ENCODE results near the gene PLCB1.

DNA sequence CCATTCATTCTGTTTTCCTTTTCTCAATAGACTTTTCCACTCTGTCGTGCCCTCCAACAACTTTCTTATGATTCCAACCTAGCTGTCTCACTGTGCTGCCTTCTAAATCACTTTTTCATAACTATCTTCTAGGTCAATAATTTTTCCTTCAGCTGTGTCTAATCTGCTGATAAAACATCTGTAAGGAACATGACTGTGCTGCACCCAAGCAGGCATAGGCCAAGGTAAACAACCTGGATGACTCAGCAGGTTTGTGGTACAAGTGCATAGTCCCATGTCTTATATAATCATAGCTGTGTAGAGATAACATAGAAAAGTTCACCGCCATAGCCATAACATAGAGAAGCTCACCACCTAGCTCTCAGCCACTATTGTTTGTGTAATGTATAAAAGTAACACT, 332.3 kb downstream of the PLCB1 start:
- TF ChIP-seq, protein P1, sequence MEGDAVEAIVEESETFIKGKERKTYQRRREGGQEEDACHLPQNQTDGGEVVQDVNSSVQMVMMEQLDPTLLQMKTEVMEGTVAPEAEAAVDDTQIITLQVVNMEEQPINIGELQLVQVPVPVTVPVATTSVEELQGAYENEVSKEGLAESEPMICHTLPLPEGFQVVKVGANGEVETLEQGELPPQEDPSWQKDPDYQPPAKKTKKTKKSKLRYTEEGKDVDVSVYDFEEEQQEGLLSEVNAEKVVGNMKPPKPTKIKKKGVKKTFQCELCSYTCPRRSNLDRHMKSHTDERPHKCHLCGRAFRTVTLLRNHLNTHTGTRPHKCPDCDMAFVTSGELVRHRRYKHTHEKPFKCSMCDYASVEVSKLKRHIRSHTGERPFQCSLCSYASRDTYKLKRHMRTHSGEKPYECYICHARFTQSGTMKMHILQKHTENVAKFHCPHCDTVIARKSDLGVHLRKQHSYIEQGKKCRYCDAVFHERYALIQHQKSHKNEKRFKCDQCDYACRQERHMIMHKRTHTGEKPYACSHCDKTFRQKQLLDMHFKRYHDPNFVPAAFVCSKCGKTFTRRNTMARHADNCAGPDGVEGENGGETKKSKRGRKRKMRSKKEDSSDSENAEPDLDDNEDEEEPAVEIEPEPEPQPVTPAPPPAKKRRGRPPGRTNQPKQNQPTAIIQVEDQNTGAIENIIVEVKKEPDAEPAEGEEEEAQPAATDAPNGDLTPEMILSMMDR (IDR thresholded peaks at IDR 0.05; ENCODE audit: borderline replicate concordance, extremely low read depth, low read length, poor library complexity, severe bottlenecking) = no peak
- TF ChIP-seq EZH2 (IDR thresholded peaks at IDR 0.05; ENCODE audit: borderline replicate concordance, low read depth, low read length, severe bottlenecking) = no peak
